ENCODE data around the gene PRR30.
"Not testable (repeated sequence)": the region's sequence is repeated elsewhere in the genome, so short reads cannot be mapped to it uniquely, and the experiment has no call there.

The PRR30 gene

GRCh38 chr2:27127883-27128667, 11.1 kb downstream of the PRR30 start:
- DNase-seq: no peak

GRCh38 chr2:27126252-27126710, 12.9 kb downstream of the PRR30 start:
- DNase-seq: no peak

GRCh38 chr2:27125104-27125503, 14.1 kb downstream of the PRR30 start:
- DNase-seq: no peak

- DNase-seq: peak; percentile 50
Observed at GRCh38 chr2:27123302-27124150, 15.7 kb downstream of the PRR30 start, which contains the start of gene ABHD1. ABHD1 (plus strand) TSS chr2:27123815; CDS start chr2:27123949, 134 bp downstream.

GRCh38 chr2:27122791-27123190, 16.4 kb downstream of the PRR30 start:
- no peak for DNase-seq

GRCh38 chr2:27121906-27122305, 17.3 kb downstream of the PRR30 start:
- DNase-seq: no peak

GRCh38 chr2:27119330-27119670, 19.9 kb downstream of the PRR30 start:
- not testable (repeated sequence) for DNase-seq

GRCh38 chr2:27118525-27119329, 20.5 kb downstream of the PRR30 start, which contains the start of gene CGREF1:
CGREF1 (minus strand) TSS chr2:27119128; CDS start chr2:27104366, 14,762 bp downstream.
- DNase-seq: peak; percentile 23

GRCh38 chr2:27117995-27118524, 21.1 kb downstream of the PRR30 start:
- DNase-seq: no peak

- no peak for DNase-seq
Observed at GRCh38 chr2:27115519-27115918, 23.7 kb downstream of the PRR30 start.

GRCh38 chr2:27111392-27112078, 27.7 kb downstream of the PRR30 start:
- DNase-seq: not testable (repeated sequence)

- not testable (repeated sequence) for DNase-seq
Observed at GRCh38 chr2:27110603-27111352, 28.4 kb downstream of the PRR30 start.

GRCh38 chr2:27109083-27109482, 30.1 kb downstream of the PRR30 start:
- DNase-seq: no peak

GRCh38 chr2:27108221-27108620, 31.0 kb downstream of the PRR30 start:
- no peak for DNase-seq

- no peak for DNase-seq
Observed at GRCh38 chr2:27105981-27106380, 33.2 kb downstream of the PRR30 start.

GRCh38 chr2:27102329-27102728, 36.9 kb downstream of the PRR30 start:
- no peak for DNase-seq

- DNase-seq: no peak
Observed at GRCh38 chr2:27100036-27100435, 39.2 kb downstream of the PRR30 start.

- DNase-seq: no peak
Observed at GRCh38 chr2:27099334-27099955, 39.8 kb downstream of the PRR30 start.

GRCh38 chr2:27097341-27097740, 41.9 kb downstream of the PRR30 start:
- no peak for DNase-seq

- DNase-seq: no peak
Observed at GRCh38 chr2:27096748-27097297, 42.4 kb downstream of the PRR30 start.
